Spleen (tissue), 7 donors: ENCODE data around the gene KCNMB1.

Experiments used
- POLR2A ChIP-seq, 3 donors: fragments of 450-650 bp; IDR thresholded peaks; one replicate each; pipeline ENCODE4 v1.5.1; 2017; ENCODE audit warnings: antibody characterized with exemption in 3 of 3, mild to moderate bottlenecking in 1 of 3
- POLR2AphosphoS5 ChIP-seq, 3 donors: sonication (generic); formaldehyde crosslinking; IDR thresholded peaks; one replicate each; pipeline ENCODE4 v1.5.1; 2017; ENCODE audit warnings: antibody characterized with exemption in 3 of 3
- TF ChIP-seq, protein P1 (sequence below), 11 experiments: fragments of 200-600 bp in 7 of 11; fragments of 450-650 bp in 4 of 11; sonication (generic) in 4 of 11; IDR thresholded peaks in 8 of 11; conservative IDR thresholded peaks in 3 of 11; 1 replicate in 7 of 11; 2 replicates in 4 of 11; pipeline versions ENCODE4 v1.4.0 to v1.8.0; 2016 to 2021; ENCODE audit warnings: antibody characterized with exemption in 11 of 11, inconsistent platforms in 4 of 11, mild to moderate bottlenecking in 1 of 11
- donor health status: DM: no; HTN: no; CAD: no; lungs with moderate emphysema.
- donor health status: DM: no; HTN: no; CAD: no.
- donor health status: DM: no; HTN: no; CAD: no.

DNA sequence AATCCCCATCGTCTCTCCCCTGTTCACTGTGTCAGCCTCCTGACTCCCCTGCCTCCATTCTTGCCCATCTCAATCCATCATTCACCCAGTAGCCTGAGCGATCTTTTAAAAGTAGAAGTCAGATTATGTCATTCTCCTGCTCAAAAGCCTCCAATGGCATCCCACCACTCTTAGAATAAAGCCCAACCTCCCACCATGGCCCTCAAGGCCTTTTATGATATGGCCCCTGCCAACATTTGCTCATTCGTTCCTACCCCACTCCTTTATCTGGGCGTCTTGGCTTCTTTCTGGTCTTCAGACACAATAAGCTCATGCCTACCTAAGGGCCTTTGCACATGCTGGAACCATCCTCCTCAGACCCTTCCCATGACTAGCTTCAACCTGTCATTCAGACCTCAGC is 35.5 kb upstream of the KCNMB1 start:
- TF ChIP-seq POLR2A (IDR thresholded peaks at IDR 0.05) (no peak), POLR2AphosphoS5 (IDR thresholded peaks at IDR 0.05) (no peak)
- TF ChIP-seq, protein P1, sequence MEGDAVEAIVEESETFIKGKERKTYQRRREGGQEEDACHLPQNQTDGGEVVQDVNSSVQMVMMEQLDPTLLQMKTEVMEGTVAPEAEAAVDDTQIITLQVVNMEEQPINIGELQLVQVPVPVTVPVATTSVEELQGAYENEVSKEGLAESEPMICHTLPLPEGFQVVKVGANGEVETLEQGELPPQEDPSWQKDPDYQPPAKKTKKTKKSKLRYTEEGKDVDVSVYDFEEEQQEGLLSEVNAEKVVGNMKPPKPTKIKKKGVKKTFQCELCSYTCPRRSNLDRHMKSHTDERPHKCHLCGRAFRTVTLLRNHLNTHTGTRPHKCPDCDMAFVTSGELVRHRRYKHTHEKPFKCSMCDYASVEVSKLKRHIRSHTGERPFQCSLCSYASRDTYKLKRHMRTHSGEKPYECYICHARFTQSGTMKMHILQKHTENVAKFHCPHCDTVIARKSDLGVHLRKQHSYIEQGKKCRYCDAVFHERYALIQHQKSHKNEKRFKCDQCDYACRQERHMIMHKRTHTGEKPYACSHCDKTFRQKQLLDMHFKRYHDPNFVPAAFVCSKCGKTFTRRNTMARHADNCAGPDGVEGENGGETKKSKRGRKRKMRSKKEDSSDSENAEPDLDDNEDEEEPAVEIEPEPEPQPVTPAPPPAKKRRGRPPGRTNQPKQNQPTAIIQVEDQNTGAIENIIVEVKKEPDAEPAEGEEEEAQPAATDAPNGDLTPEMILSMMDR (IDR thresholded peaks at IDR 0.05 in 8 of 11, conservative IDR thresholded peaks at IDR 0.05 in 3 of 11) = no peak
